Endothelial cell of umbilical vein (primary cell): ENCODE results near the gene TUBB4A. TPM values are rescaled to one million over a fixed set of nuclear protein-coding genes. Genes with fewer than 3 reads are reported as not detected.

Source experiments
- Bru-seq: library from RNA; stranded (reverse); fragments of 400-500 nt; gene quantifications from one replicate; lab custom pipeline; 2021; lab: Mats Ljungman, UMichigan
- BruChase-seq, 2 experiments: library from RNA; stranded (reverse); fragments of 400-500 nt; gene quantifications; one replicate each; lab custom pipeline; 2021; lab: Mats Ljungman, UMichigan
- BruUV-seq: library from RNA; stranded (reverse); fragments of 400-500 nt; replicated peaks from 2 replicates; lab custom pipeline; 2021; lab: Mats Ljungman, UMichigan
- CTCF ChIA-PET: fragments of 300-600, 350-600 bp; sonication (Branson Sonifier 250); formaldehyde crosslinking; loops from one replicate; lab custom pipeline; 2021; ENCODE audit warnings: antibody characterized with exemption, inconsistent platforms; lab: Charles Lee
- POLR2A ChIA-PET: fragments of 300-600, 350-600 bp; sonication (Branson Sonifier 250); formaldehyde crosslinking; loops from one replicate; lab custom pipeline; 2021; ENCODE audit warnings: antibody characterized with exemption, inconsistent platforms; lab: Charles Lee
- DNase-seq: peaks from one replicate; pipeline ENCODE4 v3.0.0-alpha.2; 2011; ENCODE audit warnings: low read depth, low spot score
- FAIRE-seq: peaks from 2 replicates; lab custom pipeline; 2011; peaks lifted over from hg19 to GRCh38; lab: Jason Lieb, UNC
- H2AFZ ChIP-seq: 2 replicates; pipeline ENCODE4 v1.6.0; 2012; ENCODE audit warnings: low read depth, low read length, control low read depth, inconsistent platforms
- H3K27ac ChIP-seq: 2 replicates; pipeline ENCODE4 v1.5.1; 2011; ENCODE audit warnings: low read depth, mild to moderate bottlenecking, control low read depth, low read length, moderate library complexity; ENCODE audit not compliant: insufficient read depth
- H3K27me3 ChIP-seq, 2 experiments: 2 replicates each; pipeline versions ENCODE4 v1.6.0 to v1.6.1; 2011; ENCODE audit warnings: low read length in 2 of 2, mixed read lengths in 1 of 2; ENCODE audit not compliant: control insufficient read depth in 2 of 2, insufficient read depth in 2 of 2
- H3K36me3 ChIP-seq, 2 experiments: 2 replicates in 1 of 2; 3 replicates in 1 of 2; pipeline ENCODE4 v1.5.1; 2011; ENCODE audit warnings: low read length in 2 of 2, mild to moderate bottlenecking in 1 of 2, moderate library complexity in 1 of 2; ENCODE audit not compliant: control insufficient read depth in 2 of 2, insufficient read depth in 2 of 2; ENCODE audit errors: extremely low read depth in 1 of 2
- H3K4me1 ChIP-seq: 3 replicates; pipeline ENCODE4 v1.5.1; 2011; ENCODE audit warnings: mild to moderate bottlenecking, low read length; ENCODE audit not compliant: control insufficient read depth, insufficient read depth; ENCODE audit errors: extremely low read depth
- H3K4me2 ChIP-seq: 2 replicates; pipeline ENCODE4 v1.6.1; 2011; ENCODE audit warnings: low read length, control low read depth, mixed read lengths; ENCODE audit not compliant: insufficient read depth
- H3K4me3 ChIP-seq, 3 experiments: fragments of 200-600 bp in 1 of 3; sonication (generic), shearing (Covaris generic) in 1 of 3; replicated peaks in 1 of 3; 2 replicates each; pipeline ENCODE4 v1.5.1; 2011 to 2016; ENCODE audit warnings: control low read depth in 3 of 3, low read length in 3 of 3, mild to moderate bottlenecking in 2 of 3, inconsistent platforms in 1 of 3, low read depth in 1 of 3, moderate library complexity in 1 of 3; ENCODE audit not compliant: insufficient read depth in 1 of 3
- H3K79me2 ChIP-seq: 2 replicates; pipeline ENCODE4 v1.6.0; 2012; ENCODE audit warnings: low read length, inconsistent platforms; ENCODE audit not compliant: control insufficient read depth, insufficient read depth
- H3K9ac ChIP-seq: replicated peaks from 2 replicates; pipeline ENCODE3; 2011; ENCODE audit warnings: low read length, control low read depth; ENCODE audit not compliant: insufficient read depth; ENCODE audit errors: extremely low read depth
- H3K9me1 ChIP-seq: replicated peaks from 3 replicates; pipeline ENCODE4 v1.6.0; 2011; ENCODE audit warnings: mild to moderate bottlenecking, low read length; ENCODE audit not compliant: control insufficient read depth, insufficient read depth; ENCODE audit errors: extremely low read depth
- H3K9me3 ChIP-seq: replicated peaks from 2 replicates; pipeline ENCODE4 v1.5.1; 2012; ENCODE audit warnings: low read length, inconsistent platforms; ENCODE audit not compliant: control insufficient read depth, insufficient read depth
- H4K20me1 ChIP-seq: replicated peaks from 2 replicates; pipeline ENCODE3; 2011; ENCODE audit warnings: mild to moderate bottlenecking, low read length; ENCODE audit not compliant: control insufficient read depth, insufficient read depth; ENCODE audit errors: extremely low read depth
- CTCF ChIP-seq, 2 donors: IDR thresholded peaks; 1 replicate in 1 of 2; 2 replicates in 1 of 2; pipeline ENCODE4 v1.5.1; 2011; ENCODE audit warnings: low read length in 2 of 2, mild to moderate bottlenecking in 2 of 2, moderate library complexity in 2 of 2, control low read depth in 1 of 2, inconsistent platforms in 1 of 2, low read depth in 1 of 2; ENCODE audit not compliant: insufficient read depth in 1 of 2; ENCODE audit errors: extremely low read depth in 1 of 2
- EZH2 ChIP-seq: IDR thresholded peaks from 2 replicates; pipeline ENCODE4 v1.6.1; 2012; ENCODE audit warnings: borderline replicate concordance, low read depth, mild to moderate bottlenecking, moderate library complexity, low read length, inconsistent platforms; ENCODE audit not compliant: severe bottlenecking
- GATA2 ChIP-seq: IDR thresholded peaks from 2 replicates; pipeline ENCODE4 v1.7.0; 2011; ENCODE audit warnings: low read depth, mild to moderate bottlenecking, moderate library complexity, mixed read lengths, low read length; ENCODE audit not compliant: insufficient read length, insufficient read depth
- JUN ChIP-seq: IDR thresholded peaks from 2 replicates; pipeline ENCODE4 v1.6.1; 2011; ENCODE audit warnings: borderline replicate concordance, low read depth; ENCODE audit not compliant: insufficient read length, insufficient read depth
- MAX ChIP-seq: IDR thresholded peaks from 2 replicates; pipeline ENCODE4 v1.6.1; 2011; ENCODE audit not compliant: insufficient read depth, insufficient read length
- MYC ChIP-seq: IDR thresholded peaks from one replicate; pipeline ENCODE4 v1.6.1; 2011; ENCODE audit warnings: mild to moderate bottlenecking, low read depth, low read length
- POLR2A ChIP-seq: IDR thresholded peaks from 2 replicates; pipeline ENCODE4 v1.6.1; 2012; ENCODE audit warnings: low read depth, mild to moderate bottlenecking, control low read depth, low read length
- POLR2AphosphoS5 ChIP-seq: IDR thresholded peaks from 2 replicates; pipeline ENCODE4 v1.6.1; 2012; ENCODE audit warnings: low read depth, mild to moderate bottlenecking, control low read depth, low read length, moderate library complexity; ENCODE audit not compliant: insufficient read depth
- dilution Hi-C: fragments of 300-500 bp; cut with MboI; formaldehyde crosslinking; loops from one replicate; pipeline ENCODE4 v1.15.0; 2019; ENCODE audit warnings: low sequenced_read_pairs; ENCODE audit not compliant: extremely low pct_ligation_motif_present
- intact Hi-C: fragments of 100-400 bp; cut with micrococcal nuclease; formaldehyde crosslinking; loops from one replicate; pipeline ENCODE4 v1.10.0; 2022
- long read RNA-seq: library from polyadenylated mRNA; stranded (forward); transcript quantifications from one replicate; pipeline ENCODE4 v2.0.0, GENCODE V29; 2021
- polyA minus RNA-seq, 3 experiments: library from RNA; depleted of rRNA, polyadenylated mRNA; stranded (reverse); fragments of >200 nt; gene quantifications; 1 replicate in 1 of 3; 2 replicates in 2 of 3; pipeline ENCODE4 v1.2.3, GENCODE V29; 2011
- polyA plus RNA-seq, 4 experiments: library from polyadenylated mRNA; depleted of rRNA in 3 of 4; stranded (reverse) in 3 of 4; unstranded in 1 of 4; fragments of >200 nt; gene quantifications; 2 replicates each; pipeline versions ENCODE4 v1.2.1 to v1.2.3, GENCODE V29; 2011 to 2012; ENCODE audit warnings: missing spikeins in 1 of 4
- total RNA-seq: library from RNA; stranded (reverse); gene quantifications from 2 replicates; pipeline ENCODE4 v1.2.3, GENCODE V29; 2021

TUBB4A gene
- total RNA-seq (not detected in 2 replicates), polyA plus RNA-seq (not detected in 2 replicates), polyA minus RNA-seq (not detected in 2 replicates), Bru-seq, nascent RNA (not detected), BruChase-seq, experiment 1, labeled RNA remaining after a 6-hour chase (not detected), BruChase-seq, experiment 2, labeled RNA remaining after a 2-hour chase (not detected)
- not detected in 2 replicates for polyA plus RNA-seq (2011; cell fraction: cytosol; rRNA removed)
- polyA plus RNA-seq (2011; cell fraction: nucleus; rRNA removed) = not detected in 2 replicates
- polyA plus RNA-seq (2012) = 0.12 and 0.30 TPM in 2 replicates
- not detected for polyA minus RNA-seq (2011; cell fraction: cytosol; rRNA and poly(A)+ RNA removed)
- polyA minus RNA-seq (2011; cell fraction: nucleus; rRNA and poly(A)+ RNA removed) = not detected in 2 replicates
- long read RNA-seq = 0 reads

GRCh38 chr19:6501740-6502648, at the start of gene TUBB4A:
TSS of gene TUBB4A (minus strand) at chr19:6502309. CDS start at chr19:6502212, 97 bp downstream.
- Histone ChIP-seq H2AFZ (no peak within 1 kb of the TSS), H3K36me3 (no peaks in the 10 kb centered on the region), H4K20me1 (no peaks in the 10 kb centered on the region), H3K9me3 (no peaks in the 10 kb centered on the region), H3K4me1 (no peaks in the 10 kb centered on the region), H3K9me1 (no peaks in the 10 kb centered on the region), H3K27me3 (peaks cover 16 to 24% of the 10 kb centered on the region in 2 experiments), H3K27ac (no peak within 1 kb of the TSS), H3K4me2 (no peak within 1 kb of the TSS), H3K9ac (no peak within 1 kb of the TSS), H3K79me2 (no peaks in the 10 kb centered on the region), H3K4me3 (no peak within 1 kb of the TSS)
- POLR2A ChIA-PET = no interaction called here
- DNase-seq (no peak), FAIRE-seq (no peak)
- TF ChIP-seq MAX = no peak
- no peak for TF ChIP-seq GATA2
- TF ChIP-seq EZH2 = peak; percentile 88
- no peak for TF ChIP-seq CTCF (IDR thresholded peaks at IDR 0.05; ENCODE audit: extremely low read depth in 1 of 2, insufficient read depth in 1 of 2, low read depth in 1 of 2, low read length in 2 of 2)
- no peak for TF ChIP-seq POLR2AphosphoS5
- no peak for TF ChIP-seq JUN
- no peak for TF ChIP-seq POLR2A
- no peak for TF ChIP-seq MYC
- dilution Hi-C loops = no loop called here
- CTCF ChIA-PET = no interaction called here
- intact Hi-C loops = no loop called here
- BruUV-seq = no TSS peak
